HEK293T (cell line): ENCODE measurements around the gene PNLIP.

Experiments used
- CTCF ChIA-PET: fragments of 350-600 bp; formaldehyde crosslinking; extraction: SDS; loops from one replicate; lab custom pipeline; 2021; ENCODE audit warnings: antibody characterized with exemption, inconsistent platforms; lab: Yijun Ruan, JAX
- POLR2A ChIA-PET: fragments of 350-600 bp; formaldehyde crosslinking; extraction: SDS; loops from one replicate; lab custom pipeline; 2020; ENCODE audit warnings: antibody characterized with exemption, inconsistent platforms; lab: Yijun Ruan, JAX
- DNase-seq: peaks from one replicate; pipeline ENCODE4 v3.0.0; 2012; ENCODE audit warnings: mixed read lengths; ENCODE audit errors: extremely low spot score
- ARNT ChIP-seq: fragments of 450-650 bp; IDR thresholded peaks from 2 replicates; pipeline ENCODE4 v1.6.1; 2017; ENCODE audit warnings: mild to moderate bottlenecking
- BHLHE40 ChIP-seq: fragments of 450-650 bp; IDR thresholded peaks from 2 replicates; pipeline ENCODE4 v1.6.1; 2016; ENCODE audit warnings: mild to moderate bottlenecking, moderate library complexity, borderline replicate concordance
- CTBP1 ChIP-seq: fragments of 450-650 bp; IDR thresholded peaks from 2 replicates; pipeline ENCODE4 v1.6.1; 2016; ENCODE audit warnings: borderline replicate concordance
- ELF4 ChIP-seq: fragments of 450-650 bp; IDR thresholded peaks from 2 replicates; pipeline ENCODE4 v1.6.1; 2017; ENCODE audit warnings: antibody characterized with exemption
- FOXA1 ChIP-seq: fragments of 450-650 bp; IDR thresholded peaks from 2 replicates; pipeline ENCODE4 v1.6.1; 2016; ENCODE audit warnings: mild to moderate bottlenecking
- FOXK2 ChIP-seq: fragments of 450-650 bp; IDR thresholded peaks from 2 replicates; pipeline ENCODE4 v1.6.1; 2016; ENCODE audit warnings: mild to moderate bottlenecking
- FOXM1 ChIP-seq: fragments of 450-650 bp; IDR thresholded peaks from 2 replicates; pipeline ENCODE4 v1.6.1; 2017; ENCODE audit warnings: mild to moderate bottlenecking, borderline replicate concordance
- HDGF ChIP-seq: fragments of 450-650 bp; IDR thresholded peaks from 2 replicates; pipeline ENCODE4 v1.6.1; 2017; ENCODE audit warnings: antibody characterized with exemption, borderline replicate concordance
- L3MBTL2 ChIP-seq: fragments of 450-650 bp; conservative IDR thresholded peaks from 2 replicates; pipeline ENCODE4 v1.6.1; 2016; ENCODE audit warnings: mild to moderate bottlenecking
- LEF1 ChIP-seq: fragments of 450-650 bp; IDR thresholded peaks from 2 replicates; pipeline ENCODE4 v1.6.1; 2017; ENCODE audit warnings: mild to moderate bottlenecking, borderline replicate concordance
- NFRKB ChIP-seq: fragments of 450-650 bp; IDR thresholded peaks from 2 replicates; pipeline ENCODE4 v1.6.1; 2016; ENCODE audit warnings: mild to moderate bottlenecking, moderate library complexity
- PKNOX1 ChIP-seq: fragments of 450-650 bp; IDR thresholded peaks from 2 replicates; pipeline ENCODE4 v1.6.1; 2016
- SP1 ChIP-seq: fragments of 450-650 bp; IDR thresholded peaks from 2 replicates; pipeline ENCODE4 v1.6.1; 2017
- SUZ12 ChIP-seq: fragments of 450-650 bp; IDR thresholded peaks from 2 replicates; pipeline ENCODE4 v1.6.1; 2016; ENCODE audit warnings: mild to moderate bottlenecking
- TARDBP ChIP-seq: fragments of 450-650 bp; IDR thresholded peaks from 2 replicates; pipeline ENCODE4 v1.6.1; 2016
- ZNF384 ChIP-seq: fragments of 450-650 bp; IDR thresholded peaks from 2 replicates; pipeline ENCODE4 v1.6.1; 2016

PNLIP gene

GRCh38 chr10:116593139-116593740 lies 47.5 kb downstream of the PNLIP start:
- DNase-seq: no peak
- ChIA-PET POLR2A (no interaction called here), CTCF (no interaction called here)
- no peak for TF ChIP-seq PKNOX1
- no peak for TF ChIP-seq SUZ12
- no peak for TF ChIP-seq FOXA1
- no peak for TF ChIP-seq HDGF
- TF ChIP-seq SP1: no peak
- TF ChIP-seq NFRKB: no peak
- no peak for TF ChIP-seq ZNF384
- no peak for TF ChIP-seq FOXK2
- TF ChIP-seq L3MBTL2: no peak
- no peak for TF ChIP-seq ARNT
- no peak for TF ChIP-seq BHLHE40
- no peak for TF ChIP-seq LEF1
- no peak for TF ChIP-seq FOXM1
- no peak for TF ChIP-seq CTBP1

GRCh38 chr10:116594525-116595035 lies 48.8 kb downstream of the PNLIP start:
- CTCF ChIA-PET: no interaction called here
- no peak for TF ChIP-seq HDGF
- no peak for TF ChIP-seq ELF4
- no peak for TF ChIP-seq FOXK2
- TF ChIP-seq SP1: no peak
- no peak for TF ChIP-seq CTBP1
- no peak for TF ChIP-seq FOXA1
- POLR2A ChIA-PET: no interaction called here
- DNase-seq: no peak

- POLR2A ChIA-PET: interaction anchor here (1.0 kb wide), 1 partner anchor 13 kb away, joined by 3 read pairs; no protein-coding TSS in a partner anchor
- TF ChIP-seq NFRKB (no peak), PKNOX1 (no peak), FOXA1 (no peak), FOXK2 (no peak), ELF4 (no peak), HDGF (no peak), SUZ12 (no peak)
- no peak for DNase-seq
- CTCF ChIA-PET: interaction anchor here (0.6 kb wide), 1 partner anchor 9 kb away, joined by 3 read pairs; no protein-coding TSS in a partner anchor
Observed at GRCh38 chr10:116596062-116596461, 50.3 kb downstream of the PNLIP start.

GRCh38 chr10:116597543-116597942 lies 51.8 kb downstream of the PNLIP start:
- TF ChIP-seq L3MBTL2 (no peak), ELF4 (no peak), ZNF384 (no peak), NFRKB (no peak), BHLHE40 (no peak), LEF1 (no peak), ARNT (no peak), FOXM1 (no peak), TARDBP (no peak), SP1 (no peak), FOXA1 (no peak)
- CTCF ChIA-PET: no interaction called here
- POLR2A ChIA-PET: no interaction called here
- no peak for DNase-seq

GRCh38 chr10:116598329-116598728 lies 52.6 kb downstream of the PNLIP start:
- TF ChIP-seq CTBP1: no peak
- TF ChIP-seq ARNT: no peak
- TF ChIP-seq SP1: no peak
- TF ChIP-seq NFRKB: no peak
- ChIA-PET POLR2A (no interaction called here), CTCF (interaction anchor here (0.6 kb wide), 1 partner anchor 1180 kb away, joined by 4 read pairs; no protein-coding TSS in a partner anchor)
- DNase-seq: no peak

- TF ChIP-seq ZNF384 (no peak), ARNT (no peak), LEF1 (no peak), TARDBP (no peak), ELF4 (no peak), SUZ12 (no peak), FOXA1 (no peak), L3MBTL2 (no peak), CTBP1 (no peak)
- POLR2A ChIA-PET: no interaction called here
- CTCF ChIA-PET: no interaction called here
- DNase-seq: no peak
Observed at GRCh38 chr10:116599991-116600390, 54.3 kb downstream of the PNLIP start.

GRCh38 chr10:116602648-116603400 lies 57.1 kb downstream of the PNLIP start:
- ChIA-PET CTCF (no interaction called here), POLR2A (no interaction called here)
- no peak for DNase-seq
- TF ChIP-seq HDGF: no peak
- no peak for TF ChIP-seq BHLHE40
- no peak for TF ChIP-seq ARNT
- TF ChIP-seq PKNOX1: no peak
- no peak for TF ChIP-seq ELF4
- TF ChIP-seq FOXK2: no peak
- TF ChIP-seq L3MBTL2: no peak
- TF ChIP-seq LEF1: no peak
- TF ChIP-seq ZNF384: no peak
- no peak for TF ChIP-seq NFRKB
- no peak for TF ChIP-seq FOXA1
- TF ChIP-seq TARDBP: no peak
- TF ChIP-seq SUZ12: no peak
- no peak for TF ChIP-seq FOXM1
- TF ChIP-seq CTBP1: no peak
